GM23248 (cell line): ENCODE results near the gene ABCB7.

Experiments
- EZH2 ChIP-seq: fragments of 200-600 bp; sonication (generic); IDR thresholded peaks from 2 replicates; pipeline ENCODE4 v1.6.1; 2018; ENCODE audit warnings: antibody characterized with exemption, mild to moderate bottlenecking; ENCODE audit not compliant: insufficient read depth, poor library complexity, severe bottlenecking
- EZH2phosphoT487 ChIP-seq: fragments of 200-600 bp; sonication (generic); IDR thresholded peaks from 2 replicates; pipeline ENCODE4 v1.6.1; 2018; ENCODE audit warnings: antibody characterized with exemption, moderate library complexity, mild to moderate bottlenecking, low read depth; ENCODE audit not compliant: insufficient read depth

DNA sequence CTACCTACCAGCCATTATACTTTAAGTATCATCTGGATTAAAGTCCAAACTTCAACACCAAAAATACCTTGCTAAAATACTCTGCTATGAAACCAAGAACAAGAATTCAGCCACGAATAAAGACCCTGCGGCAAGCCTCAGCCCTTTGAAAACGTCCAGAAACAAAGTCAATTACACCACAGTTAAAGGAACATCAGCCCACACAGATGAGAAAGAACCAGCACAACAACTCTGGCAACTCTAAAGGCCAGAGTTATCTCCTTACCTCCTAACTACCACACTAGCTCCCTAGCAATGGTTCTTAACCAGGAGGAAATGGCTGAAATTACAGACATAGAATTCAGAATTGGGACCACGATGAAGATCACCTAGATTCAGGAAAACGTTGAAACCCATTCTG, 23.4 kb downstream of the ABCB7 start:
- TF ChIP-seq EZH2 (no peak), EZH2phosphoT487 (no peak)
